Endodermal cell (in vitro differentiated cells): ENCODE data around the gene GEMIN5. TPM values are rescaled to one million over a fixed set of nuclear protein-coding genes. Genes with fewer than 3 reads are reported as not detected.
A peak's percentile ranks its signal among the peaks of the same experiment; 100 is the strongest.

Experiments
- DNase-seq: peaks from one replicate; pipeline ENCODE4 v3.0.0-alpha.2; 2017
- H3K27ac ChIP-seq: 2 replicates; pipeline ENCODE4 v1.5.1; 2013; ENCODE audit warnings: mild to moderate bottlenecking, low read depth, low read length, moderate library complexity
- H3K27me3 ChIP-seq: 2 replicates; pipeline ENCODE4 v1.6.1; 2013; ENCODE audit warnings: mild to moderate bottlenecking, low read length, moderate library complexity; ENCODE audit not compliant: insufficient read depth, control insufficient read depth, poor library complexity, severe bottlenecking
- H3K36me3 ChIP-seq: 2 replicates; pipeline ENCODE4 v1.7.0; 2013; ENCODE audit warnings: mild to moderate bottlenecking, low read length, moderate library complexity; ENCODE audit not compliant: control insufficient read depth, insufficient read depth
- H3K4me1 ChIP-seq: one replicate; pipeline ENCODE4 v1.7.0; 2013; ENCODE audit warnings: low read length; ENCODE audit not compliant: control insufficient read depth, insufficient read depth
- H3K4me3 ChIP-seq: 2 replicates; pipeline ENCODE4 v1.5.1; 2013; ENCODE audit warnings: mild to moderate bottlenecking, low read length, moderate library complexity
- H3K9ac ChIP-seq: 2 replicates; pipeline ENCODE4 v1.6.1; 2013; ENCODE audit warnings: mild to moderate bottlenecking, low read length, moderate library complexity; ENCODE audit not compliant: poor library complexity, severe bottlenecking; ENCODE audit errors: extremely low read depth
- H3K9me3 ChIP-seq: 2 replicates; pipeline ENCODE4 v1.6.1; 2013; ENCODE audit warnings: mild to moderate bottlenecking, low read length, moderate library complexity; ENCODE audit not compliant: control insufficient read depth
- H3K27ac Mint-ChIP-seq: 2 replicates; pipeline ENCODE4 v1.8.0; 2020; ENCODE audit warnings: mixed read lengths
- H3K27me3 Mint-ChIP-seq: 2 replicates; pipeline ENCODE4 v1.8.0; 2021; ENCODE audit warnings: mild to moderate bottlenecking, mixed read lengths; ENCODE audit not compliant: insufficient read depth
- H3K36me3 Mint-ChIP-seq: 2 replicates; pipeline ENCODE4 v1.8.0; 2020; ENCODE audit warnings: low read depth, mixed read lengths
- H3K4me1 Mint-ChIP-seq: 2 replicates; pipeline ENCODE4 v1.8.0; 2020; ENCODE audit warnings: mixed read lengths
- H3K4me3 Mint-ChIP-seq: 2 replicates; pipeline ENCODE4 v1.8.0; 2020; ENCODE audit warnings: mild to moderate bottlenecking, moderate library complexity, mixed read lengths
- H3K9me3 Mint-ChIP-seq: 2 replicates; pipeline ENCODE4 v1.8.0; 2020; ENCODE audit warnings: mild to moderate bottlenecking, mixed read lengths
- WGBS, 2 experiments: methylation state at CpG; one replicate each; pipeline versions ENCODE4 v1.1.5 to v1.1.7; 2013; ENCODE audit warnings: missing lambda C conversion rate in 2 of 2, mixed read lengths in 1 of 2; ENCODE audit not compliant: insufficient coverage in 1 of 2, insufficient read length in 1 of 2; 5-methylcytosine and 5-hydroxymethylcytosine counted together
- total RNA-seq, 2 donors: library from RNA; stranded (reverse); fragmentation: NEBNext Ultra II Directional in 1 of 2; extraction: Animal tissue kit (Norgen Biotek cat#: 25700) in 1 of 2; gene quantifications; 2 replicates in 1 of 2; 3 replicates in 1 of 2; pipeline ENCODE4 v1.2.1, GENCODE V29; 2021
- TF ChIP-seq, protein P1 (sequence below): fragments of 200-600 bp; sonication (generic); conservative IDR thresholded peaks from 2 replicates; pipeline ENCODE4 v1.5.0; 2021; ENCODE audit warnings: antibody characterized with exemption, mild to moderate bottlenecking

Gene GEMIN5
- total RNA-seq, 2 donors from 2014 or later, result 25.6 to 26.4 TPM

DNA sequence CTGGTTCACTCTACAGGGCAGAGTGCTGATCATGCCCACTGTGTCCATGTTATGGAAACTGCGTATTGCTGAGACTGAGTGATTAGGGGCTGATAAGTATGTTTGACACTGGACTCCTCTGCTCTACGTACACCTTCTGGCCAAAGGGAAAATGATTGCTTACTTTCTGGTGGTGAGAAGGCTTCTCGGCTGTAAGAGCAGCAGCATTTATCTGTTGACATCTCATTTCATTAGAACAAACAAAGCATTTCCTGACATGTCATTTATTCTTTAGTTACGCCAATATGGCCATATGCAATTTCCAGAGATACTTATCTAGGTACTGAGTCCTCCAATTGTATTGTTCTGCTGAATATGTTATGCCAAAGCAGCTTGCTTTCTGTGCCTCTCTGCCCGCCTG lies 93.2 kb downstream of the GEMIN5 start:
- Histone ChIP-seq H3K4me3 (no peak overlapping the region), H3K9ac (no peak overlapping the region), H3K9me3 (no peaks in the 10 kb centered on the region), H3K27ac (no peak overlapping the region), H3K27me3 (no peaks in the 10 kb centered on the region), H3K36me3 (no peaks in the 10 kb centered on the region), H3K4me1 (peaks cover 9% of the 10 kb centered on the region)
- WGBS, 2 experiments, result 90 to 96% methylated on average over 4 to 5 of the region's 5 CpGs
- H3K9me3 Mint-ChIP-seq, result no peaks in the 10 kb centered on the region
- H3K36me3 Mint-ChIP-seq, result peaks cover 3% of the 10 kb centered on the region
- H3K4me3 Mint-ChIP-seq, result no peak overlapping the region
- H3K4me1 Mint-ChIP-seq, result peaks cover 32% of the 10 kb centered on the region
- no peak for DNase-seq
- no peak overlapping the region for H3K27ac Mint-ChIP-seq
- TF ChIP-seq, protein P1, sequence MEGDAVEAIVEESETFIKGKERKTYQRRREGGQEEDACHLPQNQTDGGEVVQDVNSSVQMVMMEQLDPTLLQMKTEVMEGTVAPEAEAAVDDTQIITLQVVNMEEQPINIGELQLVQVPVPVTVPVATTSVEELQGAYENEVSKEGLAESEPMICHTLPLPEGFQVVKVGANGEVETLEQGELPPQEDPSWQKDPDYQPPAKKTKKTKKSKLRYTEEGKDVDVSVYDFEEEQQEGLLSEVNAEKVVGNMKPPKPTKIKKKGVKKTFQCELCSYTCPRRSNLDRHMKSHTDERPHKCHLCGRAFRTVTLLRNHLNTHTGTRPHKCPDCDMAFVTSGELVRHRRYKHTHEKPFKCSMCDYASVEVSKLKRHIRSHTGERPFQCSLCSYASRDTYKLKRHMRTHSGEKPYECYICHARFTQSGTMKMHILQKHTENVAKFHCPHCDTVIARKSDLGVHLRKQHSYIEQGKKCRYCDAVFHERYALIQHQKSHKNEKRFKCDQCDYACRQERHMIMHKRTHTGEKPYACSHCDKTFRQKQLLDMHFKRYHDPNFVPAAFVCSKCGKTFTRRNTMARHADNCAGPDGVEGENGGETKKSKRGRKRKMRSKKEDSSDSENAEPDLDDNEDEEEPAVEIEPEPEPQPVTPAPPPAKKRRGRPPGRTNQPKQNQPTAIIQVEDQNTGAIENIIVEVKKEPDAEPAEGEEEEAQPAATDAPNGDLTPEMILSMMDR, result no peak
- peaks cover 14% of the 10 kb centered on the region for H3K27me3 Mint-ChIP-seq

DNA sequence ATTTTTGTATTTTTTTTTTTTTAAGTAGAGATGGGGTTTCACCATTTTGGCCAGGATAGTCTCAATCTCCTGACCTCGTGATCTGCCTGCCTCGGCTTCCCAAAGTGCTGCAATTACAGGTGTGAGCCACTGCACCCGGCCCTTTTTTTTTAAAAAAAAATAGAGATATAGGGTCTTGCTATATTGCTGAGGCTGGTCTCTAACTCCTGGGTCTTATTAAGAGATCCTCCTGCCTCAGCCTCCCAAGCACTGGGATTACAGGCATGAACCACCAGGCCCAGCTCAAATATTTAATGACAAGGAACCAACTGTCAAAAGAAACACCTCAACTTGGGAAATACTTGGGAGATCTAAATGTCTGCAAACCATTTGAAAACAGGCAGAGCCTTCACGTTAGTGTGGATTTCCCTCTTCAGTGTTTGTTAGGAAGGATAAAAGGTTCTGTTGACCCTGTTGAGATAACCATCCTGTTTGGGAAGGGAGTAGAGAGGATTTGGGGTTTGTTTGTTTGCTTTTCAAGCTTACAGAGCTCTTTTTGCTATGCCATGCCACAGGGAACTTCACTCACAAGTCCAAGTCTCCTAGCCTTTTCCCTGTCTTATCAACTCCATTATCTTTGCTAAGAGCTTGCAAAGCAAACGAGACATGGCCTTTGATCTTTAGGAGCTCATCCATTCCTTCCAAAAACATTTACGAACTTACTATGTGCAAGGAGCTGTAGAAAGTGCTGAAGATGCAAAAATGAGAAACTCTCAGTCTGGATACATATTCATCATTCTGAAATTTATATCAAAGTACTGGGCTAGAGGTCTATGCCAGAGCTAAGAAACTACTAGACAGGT lies 95.1 kb downstream of the GEMIN5 start:
- 54 to 83% methylated on average over 3 to 6 of the region's 6 CpGs for WGBS, 2 experiments
- H3K4me3 Mint-ChIP-seq, result peak overlapping the region; percentile 20
- DNase-seq, result no peak
- Histone ChIP-seq H3K27ac (no peak overlapping the region), H3K36me3 (no peaks in the 10 kb centered on the region), H3K4me3 (no peak overlapping the region), H3K4me1 (peaks cover 9% of the 10 kb centered on the region), H3K9ac (no peak overlapping the region), H3K9me3 (no peaks in the 10 kb centered on the region), H3K27me3 (no peaks in the 10 kb centered on the region)
- TF ChIP-seq, protein P1, result no peak
- peak overlapping the region; percentile 89 for H3K27ac Mint-ChIP-seq
- no peaks in the 10 kb centered on the region for H3K9me3 Mint-ChIP-seq
- peaks cover 28% of the 10 kb centered on the region for H3K4me1 Mint-ChIP-seq
- peaks cover 11% of the 10 kb centered on the region for H3K27me3 Mint-ChIP-seq
- peaks cover 6% of the 10 kb centered on the region for H3K36me3 Mint-ChIP-seq

DNA sequence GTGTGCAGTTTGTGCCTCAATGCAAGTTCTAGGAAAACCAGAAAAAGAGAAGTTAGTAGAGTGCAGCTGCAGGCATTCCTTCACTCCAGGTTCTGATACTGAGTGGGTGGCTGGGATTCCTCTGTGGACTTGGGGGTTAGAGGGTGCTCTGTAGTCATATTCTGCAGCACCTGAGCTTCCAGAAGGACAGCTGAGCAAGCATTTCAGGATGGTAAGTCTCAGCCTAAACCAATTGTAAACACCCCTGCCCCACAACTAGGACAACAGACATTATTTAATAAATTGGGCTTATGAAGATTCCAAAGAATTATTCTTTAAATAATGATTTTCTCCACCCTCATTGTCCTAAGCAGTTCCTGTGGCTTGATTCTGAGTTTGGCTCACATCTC lies 96.7 kb downstream of the GEMIN5 start:
- Mint-ChIP-seq H3K27me3 (peaks cover 11% of the 10 kb centered on the region), H3K4me1 (peaks cover 35% of the 10 kb centered on the region), H3K27ac (no peak overlapping the region), H3K4me3 (no peak overlapping the region), H3K36me3 (peaks cover 8% of the 10 kb centered on the region), H3K9me3 (no peaks in the 10 kb centered on the region)
- Histone ChIP-seq H3K9me3 (no peaks in the 10 kb centered on the region), H3K4me1 (peaks cover 9% of the 10 kb centered on the region), H3K9ac (no peak overlapping the region), H3K4me3 (no peak overlapping the region), H3K36me3 (no peaks in the 10 kb centered on the region), H3K27ac (no peak overlapping the region), H3K27me3 (no peaks in the 10 kb centered on the region)
- TF ChIP-seq, protein P1, result no peak
- no peak for DNase-seq
